ENCODE data around the gene CCM2L.

Gene CCM2L

GRCh38 chr20:32004963-32005362 is 5.3 kb upstream of the CCM2L start:
- H3K27me3 ChIP-seq (ENCODE audit: insufficient read depth, low read length, poor library complexity): no peaks in the 10 kb centered on the region
- no peak overlapping the region for H3K27ac ChIP-seq (ENCODE audit: low read length)
- no peaks in the 10 kb centered on the region; the same call in 1 of the 2 replicates for H4K20me1 ChIP-seq (ENCODE audit: insufficient read depth, low read length)
- H3K36me3 ChIP-seq (ENCODE audit: insufficient read depth, low read length): no peaks in the 10 kb centered on the region
- H3K9ac ChIP-seq (ENCODE audit: low read depth, low read length): no peak overlapping the region
- no peak overlapping the region for H3K4me3 ChIP-seq (ENCODE audit: low read depth in 1 of 2, low read length in 2 of 2)
- no peaks in the 10 kb centered on the region for H3K9me3 ChIP-seq (ENCODE audit: insufficient read depth, low read length, severe bottlenecking)
- no peak for TF ChIP-seq CTCF (IDR thresholded peaks at IDR 0.05; ENCODE audit: borderline replicate concordance, extremely low read depth, low read length, poor library complexity, severe bottlenecking)
- TF ChIP-seq EZH2 (IDR thresholded peaks at IDR 0.05; ENCODE audit: borderline replicate concordance, low read depth, low read length, severe bottlenecking): no peak
- no peaks in the 10 kb centered on the region for H3K79me2 ChIP-seq (ENCODE audit: insufficient read depth, low read length)
- no peak overlapping the region for H2AFZ ChIP-seq (ENCODE audit: low read depth, low read length)
- DNase-seq (no peak), ATAC-seq (ENCODE audit: insufficient read depth, low read depth) (no peak)
- no peak overlapping the region for H3K4me2 ChIP-seq (ENCODE audit: insufficient read depth, low read length)
- H3K4me1 ChIP-seq (ENCODE audit: insufficient read depth, low read length): no peaks in the 10 kb centered on the region

GRCh38 chr20:32006053-32006452 is 4.2 kb upstream of the CCM2L start:
- DNase-seq (no peak), ATAC-seq (ENCODE audit: insufficient read depth, low read depth) (no peak)
- Histone ChIP-seq H2AFZ (ENCODE audit: low read depth, low read length) (no peak overlapping the region), H3K27me3 (ENCODE audit: insufficient read depth, low read length, poor library complexity) (no peaks in the 10 kb centered on the region), H3K4me1 (ENCODE audit: insufficient read depth, low read length) (no peaks in the 10 kb centered on the region), H3K27ac (ENCODE audit: low read length) (no peak overlapping the region), H3K9me3 (ENCODE audit: insufficient read depth, low read length, severe bottlenecking) (no peaks in the 10 kb centered on the region), H3K4me2 (ENCODE audit: insufficient read depth, low read length) (no peak overlapping the region), H4K20me1 (ENCODE audit: insufficient read depth, low read length) (no peaks in the 10 kb centered on the region; the same call in 1 of the 2 replicates), H3K36me3 (ENCODE audit: insufficient read depth, low read length) (no peaks in the 10 kb centered on the region), H3K9ac (ENCODE audit: low read depth, low read length) (no peak overlapping the region), H3K4me3 (ENCODE audit: low read depth in 1 of 2, low read length in 2 of 2) (no peak overlapping the region), H3K79me2 (ENCODE audit: insufficient read depth, low read length) (no peaks in the 10 kb centered on the region)
- no peak for TF ChIP-seq CTCF (IDR thresholded peaks at IDR 0.05; ENCODE audit: borderline replicate concordance, extremely low read depth, low read length, poor library complexity, severe bottlenecking)
- TF ChIP-seq EZH2 (IDR thresholded peaks at IDR 0.05; ENCODE audit: borderline replicate concordance, low read depth, low read length, severe bottlenecking): no peak

- DNase-seq: no peak
- no peak for ATAC-seq (ENCODE audit: insufficient read depth, low read depth)
- Histone ChIP-seq H3K79me2 (ENCODE audit: insufficient read depth, low read length) (no peaks in the 10 kb centered on the region), H3K4me1 (ENCODE audit: insufficient read depth, low read length) (no peaks in the 10 kb centered on the region), H3K9me3 (ENCODE audit: insufficient read depth, low read length, severe bottlenecking) (no peaks in the 10 kb centered on the region), H3K36me3 (ENCODE audit: insufficient read depth, low read length) (no peaks in the 10 kb centered on the region), H2AFZ (ENCODE audit: low read depth, low read length) (no peak overlapping the region), H3K9ac (ENCODE audit: low read depth, low read length) (no peak overlapping the region), H3K4me2 (ENCODE audit: insufficient read depth, low read length) (no peak overlapping the region), H3K4me3 (ENCODE audit: low read depth in 1 of 2, low read length in 2 of 2) (no peak overlapping the region), H3K27me3 (ENCODE audit: insufficient read depth, low read length, poor library complexity) (peaks cover 4% of the 10 kb centered on the region), H3K27ac (ENCODE audit: low read length) (no peak overlapping the region), H4K20me1 (ENCODE audit: insufficient read depth, low read length) (peaks cover 2% of the 10 kb centered on the region; the same call in 1 of the 2 replicates)
- TF ChIP-seq EZH2 (IDR thresholded peaks at IDR 0.05; ENCODE audit: borderline replicate concordance, low read depth, low read length, severe bottlenecking): no peak
- no peak for TF ChIP-seq CTCF (IDR thresholded peaks at IDR 0.05; ENCODE audit: borderline replicate concordance, extremely low read depth, low read length, poor library complexity, severe bottlenecking)
Observed at GRCh38 chr20:32006841-32007786, 3.1 kb upstream of the CCM2L start.
